ENCODE data around the gene PIGH. TPM values are rescaled to one million over a fixed set of nuclear protein-coding genes. Genes with fewer than 3 reads are reported as not detected.
"Not testable (repeated sequence)": the region's sequence is repeated elsewhere in the genome, so short reads cannot be mapped to it uniquely, and the experiment has no call there.

PIGH gene
- total RNA-seq, 1 donor = 16.8 TPM

DNA sequence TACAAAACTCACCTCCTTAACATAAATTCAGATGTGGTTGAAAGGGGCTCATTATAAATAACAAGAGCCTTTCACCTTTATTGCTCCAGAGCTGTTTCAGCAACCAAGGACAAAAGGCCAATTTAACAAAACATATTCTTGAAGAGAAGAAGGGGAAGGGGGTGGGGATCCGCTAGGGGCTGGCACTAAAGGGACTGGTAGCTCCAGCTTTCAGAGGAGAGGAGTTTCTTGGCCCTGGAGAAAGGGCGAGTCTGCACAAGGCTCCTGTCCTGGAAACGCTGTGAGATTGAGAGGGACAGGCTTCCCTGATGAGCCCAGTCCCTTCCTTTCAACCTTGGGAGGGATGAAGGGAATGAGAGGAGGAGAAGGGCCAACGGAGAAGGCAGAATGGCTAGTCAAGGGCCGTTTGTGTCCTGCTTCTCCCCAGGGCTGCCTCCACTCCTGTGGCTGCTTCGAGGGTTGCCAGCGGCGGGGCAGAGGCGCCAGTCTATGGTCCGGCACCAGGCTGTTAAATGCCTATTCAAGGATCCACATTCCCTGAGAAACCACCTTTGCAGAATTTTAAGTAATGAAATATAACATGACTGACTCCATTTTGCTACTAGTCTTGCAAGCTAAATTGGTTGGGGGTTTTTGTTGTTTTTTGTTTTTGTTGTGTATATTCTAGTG, 9.7 kb upstream of the PIGH start:
- no peak for DNase-seq (ENCODE audit: low read depth)
- TF ChIP-seq, protein P1, sequence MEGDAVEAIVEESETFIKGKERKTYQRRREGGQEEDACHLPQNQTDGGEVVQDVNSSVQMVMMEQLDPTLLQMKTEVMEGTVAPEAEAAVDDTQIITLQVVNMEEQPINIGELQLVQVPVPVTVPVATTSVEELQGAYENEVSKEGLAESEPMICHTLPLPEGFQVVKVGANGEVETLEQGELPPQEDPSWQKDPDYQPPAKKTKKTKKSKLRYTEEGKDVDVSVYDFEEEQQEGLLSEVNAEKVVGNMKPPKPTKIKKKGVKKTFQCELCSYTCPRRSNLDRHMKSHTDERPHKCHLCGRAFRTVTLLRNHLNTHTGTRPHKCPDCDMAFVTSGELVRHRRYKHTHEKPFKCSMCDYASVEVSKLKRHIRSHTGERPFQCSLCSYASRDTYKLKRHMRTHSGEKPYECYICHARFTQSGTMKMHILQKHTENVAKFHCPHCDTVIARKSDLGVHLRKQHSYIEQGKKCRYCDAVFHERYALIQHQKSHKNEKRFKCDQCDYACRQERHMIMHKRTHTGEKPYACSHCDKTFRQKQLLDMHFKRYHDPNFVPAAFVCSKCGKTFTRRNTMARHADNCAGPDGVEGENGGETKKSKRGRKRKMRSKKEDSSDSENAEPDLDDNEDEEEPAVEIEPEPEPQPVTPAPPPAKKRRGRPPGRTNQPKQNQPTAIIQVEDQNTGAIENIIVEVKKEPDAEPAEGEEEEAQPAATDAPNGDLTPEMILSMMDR (IDR thresholded peaks at IDR 0.05; ENCODE audit: insufficient read depth, low read length) = no peak
- no peak overlapping the region for H3K4me3 ChIP-seq (ENCODE audit: low read depth, low read length)

DNA sequence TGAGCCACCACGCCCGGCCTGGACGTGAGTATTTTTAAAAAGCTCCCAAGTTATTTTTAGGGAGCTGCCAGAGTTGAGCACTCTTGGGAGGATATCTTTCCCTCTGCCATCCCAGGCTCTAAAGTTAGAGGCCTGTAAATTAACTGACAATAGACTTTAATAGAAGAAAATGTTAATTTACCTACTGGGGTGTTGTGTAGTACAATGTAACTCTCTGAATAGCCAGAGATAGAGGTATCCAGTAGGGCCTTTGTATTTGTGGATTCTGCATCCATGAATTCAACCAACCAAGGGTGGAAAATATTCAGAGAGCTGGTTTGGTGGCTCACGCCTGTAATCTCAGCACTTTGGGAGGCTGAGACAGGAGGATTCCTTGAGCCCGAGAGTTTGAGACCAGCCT, 7.6 kb upstream of the PIGH start:
- H3K4me3 ChIP-seq (ENCODE audit: low read depth, low read length) = no peak overlapping the region
- TF ChIP-seq, protein P1 (IDR thresholded peaks at IDR 0.05; ENCODE audit: insufficient read depth, low read length) = no peak
- DNase-seq (ENCODE audit: low read depth) = no peak

DNA sequence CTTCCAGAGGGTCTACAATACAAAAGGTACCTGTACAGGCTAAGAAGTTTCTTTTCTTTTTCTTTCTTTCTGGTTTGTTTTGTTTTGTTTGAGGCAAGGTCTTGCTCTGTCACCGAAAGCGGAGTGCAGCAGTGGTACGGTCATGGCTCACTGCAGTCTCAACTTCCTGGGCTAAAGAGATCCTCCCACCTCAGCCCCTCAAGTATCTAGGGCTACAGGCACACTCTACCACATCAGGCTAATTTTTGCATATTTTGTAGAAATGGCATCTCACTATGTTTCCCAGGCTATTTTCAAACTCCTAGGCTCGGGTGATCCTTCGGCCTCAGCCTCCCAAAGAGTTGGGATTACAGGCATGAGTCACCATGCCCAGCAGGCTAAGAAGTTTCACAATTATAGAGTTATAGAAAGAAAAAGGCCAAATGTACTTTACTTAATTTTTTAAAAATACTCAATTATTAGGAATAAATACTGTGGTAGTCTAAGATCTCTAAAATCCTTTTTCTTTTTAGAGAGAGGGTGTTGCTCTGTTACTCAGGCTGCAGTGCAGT, 3.0 kb upstream of the PIGH start:
- no peak for DNase-seq (ENCODE audit: low read depth)
- no peak overlapping the region for H3K4me3 ChIP-seq (ENCODE audit: low read depth, low read length)
- TF ChIP-seq, protein P1 (IDR thresholded peaks at IDR 0.05; ENCODE audit: insufficient read depth, low read length) = no peak

DNA sequence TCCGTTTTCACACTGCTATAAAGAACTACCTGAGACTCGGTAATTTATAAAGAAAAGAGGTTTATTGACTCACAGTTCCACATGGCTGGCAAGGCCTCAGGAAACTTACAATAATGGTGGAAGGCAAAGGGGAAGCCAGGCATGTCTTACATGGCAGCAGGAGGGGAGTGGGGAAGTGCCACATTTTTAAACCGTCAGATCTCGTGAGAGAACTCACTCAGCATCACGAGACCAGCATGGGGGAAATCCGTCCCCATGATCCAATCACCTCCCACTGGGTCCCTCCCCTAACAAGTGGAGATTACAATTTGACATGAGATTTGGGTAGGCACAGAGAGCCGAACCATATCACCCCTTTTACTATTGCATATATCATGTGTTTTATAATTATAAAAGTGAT, 2.0 kb upstream of the PIGH start:
- TF ChIP-seq, protein P1 (IDR thresholded peaks at IDR 0.05; ENCODE audit: insufficient read depth, low read length) = no peak
- H3K4me3 ChIP-seq (ENCODE audit: low read depth, low read length) = no peak overlapping the region
- DNase-seq (ENCODE audit: low read depth) = no peak

DNA sequence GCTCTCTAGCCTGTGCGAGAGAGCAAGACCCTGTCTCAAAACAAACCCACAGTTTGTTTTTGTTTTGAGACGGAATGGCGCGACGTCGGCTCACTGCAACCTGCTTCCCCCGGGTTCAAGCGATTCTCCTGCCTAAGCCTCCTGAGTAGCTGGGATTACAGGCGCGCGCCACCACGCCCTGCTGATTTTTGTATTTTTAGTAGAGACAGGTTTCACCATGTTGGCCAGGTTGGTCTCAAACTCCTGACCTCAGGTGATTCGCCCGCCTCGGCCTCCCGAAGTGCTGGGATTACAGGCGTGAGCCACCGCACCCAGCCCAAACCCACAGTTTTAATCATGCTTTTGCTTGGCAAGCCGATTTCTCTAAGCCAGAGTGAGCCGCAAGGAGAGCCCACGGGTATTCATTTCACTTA, 500 bp upstream of the PIGH start:
- not testable (repeated sequence) for DNase-seq (ENCODE audit: low read depth)
- H3K4me3 ChIP-seq (ENCODE audit: low read depth, low read length) = peak overlapping the region; percentile 87

DNA sequence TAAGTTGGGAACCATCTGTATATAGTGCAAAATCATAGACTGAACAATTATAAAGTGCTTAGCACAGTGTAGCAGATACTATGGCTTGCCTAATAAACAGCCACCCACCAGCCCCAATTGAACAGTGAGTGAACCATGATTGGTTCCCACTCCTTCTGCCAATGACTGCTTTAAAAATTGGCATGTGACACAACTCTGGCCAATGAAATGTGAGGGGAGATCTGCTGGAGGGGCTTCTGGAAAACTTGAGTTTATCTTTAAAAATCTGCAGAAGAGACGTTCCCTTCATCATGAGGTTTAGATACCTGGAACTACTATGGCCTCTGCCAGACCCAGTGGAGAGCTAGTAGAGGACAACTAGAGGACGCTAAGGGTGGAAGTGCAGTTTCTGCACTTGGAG, 4.7 kb downstream of the PIGH start:
- H3K4me3 ChIP-seq (ENCODE audit: low read depth, low read length) = no peak overlapping the region

DNA sequence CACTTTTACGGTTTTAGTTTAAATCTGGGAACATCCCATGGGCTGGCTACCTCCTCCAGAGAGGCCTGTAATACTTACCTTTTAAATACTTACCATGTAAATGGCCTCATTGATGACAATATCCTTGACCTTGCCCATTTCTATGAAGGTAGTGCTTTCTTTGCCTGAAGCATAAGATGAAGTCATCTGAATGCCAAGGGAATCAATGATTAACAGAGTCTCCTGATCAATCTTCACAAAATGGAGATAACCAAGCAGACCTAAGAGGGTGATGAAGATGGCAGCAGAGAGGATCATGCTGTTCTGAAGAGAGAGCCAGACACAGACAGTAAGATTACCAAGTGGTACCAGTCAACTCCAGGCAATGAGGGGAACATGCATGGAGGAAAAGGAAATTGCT, 6.4 kb downstream of the PIGH start:
- not testable (repeated sequence) for H3K4me3 ChIP-seq (ENCODE audit: low read depth, low read length); DNase-seq (ENCODE audit: low read depth)

More for the DNA sequence above, 4.7 kb downstream of the PIGH start:
- TF ChIP-seq, protein P1 (IDR thresholded peaks at IDR 0.05; ENCODE audit: insufficient read depth, low read length) = no peak
- no peak for DNase-seq (ENCODE audit: low read depth)

DNA sequence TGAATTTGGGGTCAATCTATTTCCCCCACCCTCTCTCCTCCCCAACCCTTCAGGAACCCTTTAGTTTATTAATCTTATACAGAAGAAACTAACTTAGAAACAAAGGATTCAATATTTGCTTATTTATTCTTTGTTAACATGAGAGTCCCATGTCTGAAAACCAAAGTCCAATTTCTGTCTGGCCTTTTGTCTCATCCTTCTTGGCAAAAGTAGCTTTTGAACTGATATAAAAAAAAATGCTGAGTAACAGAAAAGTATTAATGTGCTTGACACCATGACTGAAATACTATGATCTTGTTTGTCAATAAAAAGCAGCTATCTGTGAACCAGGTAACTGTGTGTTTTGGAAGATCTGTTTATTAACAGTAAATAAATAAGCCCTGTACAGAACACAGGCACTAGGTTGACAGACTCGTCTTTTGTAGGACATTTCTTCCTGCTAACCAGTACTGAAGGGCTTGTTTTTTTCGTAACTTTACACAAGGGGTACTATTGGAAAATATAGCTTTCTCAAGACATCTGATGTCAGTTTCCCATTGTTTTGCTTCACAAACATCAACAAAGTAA, 10.8 kb downstream of the PIGH start:
- DNase-seq (ENCODE audit: low read depth) = no peak
- H3K4me3 ChIP-seq (ENCODE audit: low read depth, low read length) = no peak overlapping the region
- TF ChIP-seq, protein P1 (IDR thresholded peaks at IDR 0.05; ENCODE audit: insufficient read depth, low read length) = no peak
